Peyer's patch (tissue), 4 donors: ENCODE measurements around the gene MET.

Experiments
- POLR2A ChIP-seq, 2 donors: fragments of 450-650 bp; IDR thresholded peaks; one replicate each; pipeline ENCODE4 v1.5.1; 2017; ENCODE audit warnings: antibody characterized with exemption in 2 of 2, mild to moderate bottlenecking in 2 of 2, moderate library complexity in 2 of 2
- TF ChIP-seq, protein P1 (sequence below), 6 experiments: fragments of 450-650 bp in 4 of 6; fragments of 200-600 bp in 2 of 6; sonication (generic) in 1 of 6; IDR thresholded peaks; one replicate each; pipeline ENCODE4 v1.5.1; 2017 to 2019; ENCODE audit warnings: antibody characterized with exemption in 6 of 6, mild to moderate bottlenecking in 3 of 6, moderate library complexity in 1 of 6

- TF ChIP-seq, protein P1, sequence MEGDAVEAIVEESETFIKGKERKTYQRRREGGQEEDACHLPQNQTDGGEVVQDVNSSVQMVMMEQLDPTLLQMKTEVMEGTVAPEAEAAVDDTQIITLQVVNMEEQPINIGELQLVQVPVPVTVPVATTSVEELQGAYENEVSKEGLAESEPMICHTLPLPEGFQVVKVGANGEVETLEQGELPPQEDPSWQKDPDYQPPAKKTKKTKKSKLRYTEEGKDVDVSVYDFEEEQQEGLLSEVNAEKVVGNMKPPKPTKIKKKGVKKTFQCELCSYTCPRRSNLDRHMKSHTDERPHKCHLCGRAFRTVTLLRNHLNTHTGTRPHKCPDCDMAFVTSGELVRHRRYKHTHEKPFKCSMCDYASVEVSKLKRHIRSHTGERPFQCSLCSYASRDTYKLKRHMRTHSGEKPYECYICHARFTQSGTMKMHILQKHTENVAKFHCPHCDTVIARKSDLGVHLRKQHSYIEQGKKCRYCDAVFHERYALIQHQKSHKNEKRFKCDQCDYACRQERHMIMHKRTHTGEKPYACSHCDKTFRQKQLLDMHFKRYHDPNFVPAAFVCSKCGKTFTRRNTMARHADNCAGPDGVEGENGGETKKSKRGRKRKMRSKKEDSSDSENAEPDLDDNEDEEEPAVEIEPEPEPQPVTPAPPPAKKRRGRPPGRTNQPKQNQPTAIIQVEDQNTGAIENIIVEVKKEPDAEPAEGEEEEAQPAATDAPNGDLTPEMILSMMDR (IDR thresholded peaks at IDR 0.05): no peak
- TF ChIP-seq POLR2A (IDR thresholded peaks at IDR 0.05): no peak
Observed at GRCh38 chr7:116840256-116840655, 168.3 kb downstream of the MET start.
